GM21528 (cell line): Measurements from ENCODE around the gene ZCCHC24.

Experiments used
- ATAC-seq: cut with Tn5 transposase; IDR thresholded peaks from one replicate; pipeline ENCODE4 v1.9.1; 2021; ENCODE audit warnings: mild to moderate bottlenecking, moderate library complexity; ENCODE audit not compliant: unreplicated experiment, low FRiP score

ZCCHC24 gene

GRCh38 chr10:79402625-79402946, 42.8 kb downstream of the ZCCHC24 start:
- no peak for ATAC-seq

- ATAC-seq = no peak
Observed at GRCh38 chr10:79401015-79401921, 44.2 kb downstream of the ZCCHC24 start.

- no peak for ATAC-seq
Observed at GRCh38 chr10:79400146-79401004, 45.0 kb downstream of the ZCCHC24 start.

GRCh38 chr10:79399223-79399831, 46.1 kb downstream of the ZCCHC24 start:
- no peak for ATAC-seq

- no peak for ATAC-seq
Observed at GRCh38 chr10:79398642-79399041, 46.8 kb downstream of the ZCCHC24 start.

GRCh38 chr10:79397575-79398303, 47.7 kb downstream of the ZCCHC24 start:
- no peak for ATAC-seq

GRCh38 chr10:79397051-79397450, 48.4 kb downstream of the ZCCHC24 start:
- no peak for ATAC-seq

- no peak for ATAC-seq
Observed at GRCh38 chr10:79396520-79396919, 48.9 kb downstream of the ZCCHC24 start.

- ATAC-seq = no peak
Observed at GRCh38 chr10:79394664-79395063, 50.8 kb downstream of the ZCCHC24 start.

- ATAC-seq = no peak
Observed at GRCh38 chr10:79393924-79394610, 51.4 kb downstream of the ZCCHC24 start.

- ATAC-seq = no peak
Observed at GRCh38 chr10:79393221-79393923, 52.1 kb downstream of the ZCCHC24 start.

- no peak for ATAC-seq
Observed at GRCh38 chr10:79392506-79393176, 52.8 kb downstream of the ZCCHC24 start.

- no peak for ATAC-seq
Observed at GRCh38 chr10:79392020-79392398, 53.4 kb downstream of the ZCCHC24 start.

GRCh38 chr10:79391231-79392019, 54.0 kb downstream of the ZCCHC24 start:
- no peak for ATAC-seq

GRCh38 chr10:79390551-79391229, 54.7 kb downstream of the ZCCHC24 start:
- no peak for ATAC-seq

GRCh38 chr10:79390057-79390456, 55.4 kb downstream of the ZCCHC24 start:
- no peak for ATAC-seq
